HCT116 (cell line): ENCODE results near the gene EGFR. TPM values are rescaled to one million over a fixed set of nuclear protein-coding genes. Genes with fewer than 3 reads are reported as not detected.
A peak's percentile ranks its signal among the peaks of the same experiment; 100 is the strongest.

ENCODE experiments used
- ATAC-seq: fragments of 200-7000 bp; cut with Tn5 transposase; 2 replicates; pipeline ENCODE4 v1.9.1; 2020; ENCODE audit warnings: mild to moderate bottlenecking, moderate library complexity
- BruUV-seq: library from RNA; stranded (reverse); fragments of 400-500 nt; replicated peaks from 2 replicates; lab custom pipeline; 2021; lab: Mats Ljungman, UMichigan
- CTCF ChIA-PET: fragments of 300-600 bp; sonication (Branson Sonifier 250); formaldehyde crosslinking; loops from one replicate; lab custom pipeline; 2021; ENCODE audit warnings: antibody characterized with exemption; lab: Charles Lee
- POLR2A ChIA-PET: fragments of 300-600, 350-600 bp; sonication (Branson Sonifier 250); formaldehyde crosslinking; loops from one replicate; lab custom pipeline; 2021; ENCODE audit warnings: antibody characterized with exemption; lab: Charles Lee
- RAD21 ChIA-PET, 2 experiments: fragments of 300-600 bp; sonication (Branson Sonifier 250); formaldehyde crosslinking; loops; one replicate each; lab custom pipeline; 2023; ENCODE audit warnings: low total read pairs in 2 of 2; ENCODE audit not compliant: uncharacterized antibody in 2 of 2, unreplicated experiment in 2 of 2, low non-redundant PET in 1 of 2; lab: Charles Lee
- DNase-seq: peaks from one replicate; pipeline ENCODE4 v3.0.0-alpha.2; 2010; ENCODE audit warnings: low read depth, low spot score
- H2AFZ ChIP-seq: fragments of 200-600 bp; shearing (Covaris generic), sonication (generic); 2 replicates; pipeline ENCODE4 v1.6.1; 2017; ENCODE audit warnings: low read depth, mixed run types, mixed read lengths, antibody characterized with exemption, low read length; ENCODE audit not compliant: poor library complexity, severe bottlenecking
- H3K27ac ChIP-seq: 2 replicates; pipeline ENCODE4 v1.5.1; 2012; ENCODE audit warnings: low read depth, low read length
- H3K27me3 ChIP-seq: fragments of 200-600 bp; sonication (generic); 2 replicates; pipeline ENCODE4 v1.6.1; 2016; ENCODE audit warnings: mixed run types, low read length, mixed read lengths; ENCODE audit not compliant: insufficient read depth
- H3K36me3 ChIP-seq, 2 experiments: fragments of 200-500 bp in 1 of 2; fragments of 200-600 bp in 1 of 2; sonication (Bioruptor generic) in 1 of 2; sonication (generic) in 1 of 2; 2 replicates each; pipeline versions ENCODE4 v1.5.1 to v1.6.1; 2014 to 2016; ENCODE audit warnings: low read length in 2 of 2, inconsistent platforms in 1 of 2, mixed read lengths in 1 of 2, mixed run types in 1 of 2; ENCODE audit not compliant: insufficient read depth in 2 of 2, control insufficient read depth in 1 of 2
- H3K4me1 ChIP-seq, 2 experiments: fragments of 200-600 bp in 1 of 2; sonication (generic) in 1 of 2; 2 replicates each; pipeline versions ENCODE4 v1.5.1 to v1.6.1; 2012 to 2017; ENCODE audit warnings: low read length in 2 of 2, inconsistent platforms in 1 of 2, mild to moderate bottlenecking in 1 of 2, mixed read lengths in 1 of 2, mixed run types in 1 of 2, moderate library complexity in 1 of 2; ENCODE audit not compliant: insufficient read depth in 2 of 2, control insufficient read depth in 1 of 2
- H3K4me2 ChIP-seq: fragments of 200-600 bp; sonication (generic); 2 replicates; pipeline ENCODE4 v1.6.1; 2017; ENCODE audit warnings: mixed run types, low read length, mixed read lengths
- H3K4me3 ChIP-seq, 2 experiments: fragments of 200-600 bp in 1 of 2; sonication (generic) in 1 of 2; replicated peaks in 1 of 2; 2 replicates each; pipeline ENCODE4 v1.5.1; 2011 to 2016; ENCODE audit warnings: low read length in 2 of 2, control low read depth in 1 of 2, low read depth in 1 of 2, mild to moderate bottlenecking in 1 of 2, mixed read lengths in 1 of 2, mixed run types in 1 of 2
- H3K79me2 ChIP-seq: fragments of 200-600 bp; sonication (generic); 2 replicates; pipeline ENCODE4 v1.6.1; 2017; ENCODE audit warnings: mild to moderate bottlenecking, mixed run types, low read length, moderate library complexity, mixed read lengths; ENCODE audit not compliant: insufficient read depth
- H3K9ac ChIP-seq: fragments of 200-600 bp; sonication (generic); 2 replicates; pipeline ENCODE4 v1.6.1; 2016; ENCODE audit warnings: low read length, mixed read lengths
- H3K9me2 ChIP-seq: fragments of 200-600 bp; sonication (generic), shearing (Covaris generic); 2 replicates; pipeline ENCODE4 v1.6.1; 2017; ENCODE audit warnings: mixed run types, mild to moderate bottlenecking, moderate library complexity; ENCODE audit not compliant: insufficient read depth
- H3K9me3 ChIP-seq, 2 experiments: fragments of 200-500 bp in 1 of 2; fragments of 200-600 bp in 1 of 2; sonication (Bioruptor generic) in 1 of 2; sonication (generic) in 1 of 2; 2 replicates each; pipeline ENCODE4 v1.6.1; 2014 to 2017; ENCODE audit warnings: low read length in 2 of 2, mixed read lengths in 2 of 2, inconsistent platforms in 1 of 2, low read depth in 1 of 2, mild to moderate bottlenecking in 1 of 2, mixed run types in 1 of 2, moderate library complexity in 1 of 2; ENCODE audit not compliant: control insufficient read depth in 1 of 2, insufficient read depth in 1 of 2
- H4K20me1 ChIP-seq: fragments of 200-600 bp; sonication (generic), shearing (Covaris generic); 2 replicates; pipeline ENCODE4 v1.6.1; 2017; ENCODE audit warnings: mixed run types, mild to moderate bottlenecking, moderate library complexity; ENCODE audit not compliant: insufficient read depth
- ATF3 ChIP-seq: IDR thresholded peaks from 2 replicates; pipeline ENCODE4 v1.6.1; 2012
- CBX3 ChIP-seq: IDR thresholded peaks from 2 replicates; pipeline ENCODE4 v1.6.1; 2012; ENCODE audit warnings: low read depth
- CEBPB ChIP-seq: IDR thresholded peaks from 2 replicates; pipeline ENCODE4 v1.6.1; 2012; ENCODE audit warnings: low read depth
- EGR1 ChIP-seq: IDR thresholded peaks from 2 replicates; pipeline ENCODE4 v1.6.1; 2012; ENCODE audit warnings: low read depth
- ELF1 ChIP-seq: IDR thresholded peaks from 2 replicates; pipeline ENCODE4 v1.6.1; 2012; ENCODE audit warnings: low read depth, borderline replicate concordance
- EZH2 ChIP-seq: fragments of 200-600 bp; sonication (generic); IDR thresholded peaks from 2 replicates; pipeline ENCODE4 v1.6.1; 2017; ENCODE audit warnings: antibody characterized with exemption, mixed run types
- EZH2phosphoT487 ChIP-seq: fragments of 200-600 bp; IDR thresholded peaks from 2 replicates; pipeline ENCODE4 v1.6.1; 2018; ENCODE audit warnings: antibody characterized with exemption, borderline replicate concordance
- FOSL1 ChIP-seq: IDR thresholded peaks from 2 replicates; pipeline ENCODE4 v1.6.1; 2012; ENCODE audit warnings: low read depth
- JUND ChIP-seq: IDR thresholded peaks from 2 replicates; pipeline ENCODE4 v1.6.1; 2012
- MAX ChIP-seq: IDR thresholded peaks from 2 replicates; pipeline ENCODE4 v1.6.1; 2012
- POLR2A ChIP-seq: IDR thresholded peaks from 2 replicates; pipeline ENCODE4 v1.7.0; 2011; ENCODE audit warnings: borderline replicate concordance; ENCODE audit not compliant: insufficient read depth, insufficient read length; ENCODE audit errors: extremely low read depth
- POLR2AphosphoS5 ChIP-seq: IDR thresholded peaks from 2 replicates; pipeline ENCODE4 v1.6.1; 2011; ENCODE audit warnings: mild to moderate bottlenecking, low read depth, low read length, moderate library complexity
- RAD21 ChIP-seq: IDR thresholded peaks from 2 replicates; pipeline ENCODE4 v1.6.1; 2012; ENCODE audit warnings: low read depth, mild to moderate bottlenecking
- SIN3A ChIP-seq: IDR thresholded peaks from 2 replicates; pipeline ENCODE4 v1.6.1; 2012; ENCODE audit warnings: low read depth
- SP1 ChIP-seq: IDR thresholded peaks from 2 replicates; pipeline ENCODE4 v1.6.1; 2012; ENCODE audit warnings: low read depth
- SRF ChIP-seq: IDR thresholded peaks from 2 replicates; pipeline ENCODE4 v1.6.1; 2012; ENCODE audit warnings: low read depth
- TCF7L2 ChIP-seq: IDR thresholded peaks from 2 replicates; pipeline ENCODE4 v1.7.0; 2011; ENCODE audit warnings: borderline replicate concordance, inconsistent platforms; ENCODE audit not compliant: insufficient read depth, insufficient read length; ENCODE audit errors: extremely low read depth
- intact Hi-C: fragments of 100-400 bp; cut with micrococcal nuclease; formaldehyde crosslinking; loops from 2 replicates; pipeline ENCODE4 v1.10.0; 2022
- total RNA-seq: library from RNA; stranded (reverse); gene quantifications from one replicate; pipeline ENCODE4 v1.2.1, GENCODE V29; 2021; ENCODE audit not compliant: unreplicated experiment

The EGFR gene
- total RNA-seq, 1 experiment from 2014 or later: 71.5 TPM

GRCh38 chr7:55073976-55074528 is 55.2 kb downstream of the EGFR start:
- TF ChIP-seq CEBPB (peak; percentile 51), EGR1 (no peak), SIN3A (peak; percentile 72), JUND (peak; percentile 72), FOSL1 (peak; percentile 80), SRF (0 out of 2 replicates have a peak, but pooled peaks have one; percentile 2), TCF7L2 (peak; percentile 25), POLR2A (no peak), CBX3 (peak; percentile 99), MAX (peak; percentile 100), SP1 (peak; percentile 86)
- POLR2A ChIA-PET: no interaction called here
- DNase-seq (peak; percentile 95), ATAC-seq (peak; percentile 96)
- CTCF ChIA-PET: no interaction called here
- Histone ChIP-seq H2AFZ (no peak overlapping the region), H3K36me3 (no peaks in the 10 kb centered on the region), H4K20me1 (no peaks in the 10 kb centered on the region), H3K4me3 (peak overlapping the region in 1 of 2 experiments; percentile 32; a peak in 1 of 4 replicates), H3K4me1 (peaks cover 43 to 94% of the 10 kb centered on the region in 2 experiments), H3K79me2 (peaks cover 40% of the 10 kb centered on the region), H3K27me3 (no peaks in the 10 kb centered on the region), H3K27ac (peak overlapping the region; percentile 75), H3K9ac (peak overlapping the region; percentile 64), H3K9me2 (no peaks in the 10 kb centered on the region), H3K9me3 (no peaks in the 10 kb centered on the region), H3K4me2 (peak overlapping the region; percentile 75)
- intact Hi-C loops: loop anchor here (2.0 to 5.0 kb wide), 2 partner anchors 59 to 287 kb away; no protein-coding TSS in a partner anchor
- RAD21 ChIA-PET: no interaction called here
- no TSS peak for BruUV-seq

GRCh38 chr7:55075464-55076021 is 56.7 kb downstream of the EGFR start:
- no TSS peak for BruUV-seq

More at GRCh38 chr7:55075464-55076021, 56.7 kb downstream of the EGFR start:
- TF ChIP-seq ELF1 (no peak), JUND (no peak), POLR2AphosphoS5 (no peak), TCF7L2 (no peak), CBX3 (no peak), FOSL1 (no peak), SP1 (no peak), EZH2phosphoT487 (no peak), EZH2 (no peak), RAD21 (no peak), ATF3 (no peak)
- intact Hi-C loops: loop anchor here (2.0 kb wide), 1 partner anchor 57 kb away; no protein-coding TSS in a partner anchor
- DNase-seq (no peak), ATAC-seq (no peak)
- CTCF ChIA-PET: no interaction called here
- Histone ChIP-seq H3K4me1 (peaks cover 51 to 99% of the 10 kb centered on the region in 2 experiments), H3K9me3 (no peaks in the 10 kb centered on the region), H3K4me2 (no peak overlapping the region), H4K20me1 (no peaks in the 10 kb centered on the region), H3K79me2 (peaks cover 50% of the 10 kb centered on the region), H2AFZ (no peak overlapping the region), H3K4me3 (no peak overlapping the region), H3K9me2 (no peaks in the 10 kb centered on the region), H3K27me3 (no peaks in the 10 kb centered on the region), H3K27ac (no peak overlapping the region), H3K9ac (no peak overlapping the region), H3K36me3 (no peaks in the 10 kb centered on the region)
- POLR2A ChIA-PET: interaction anchor here (0.8 to 1.5 kb wide), 2 partner anchors 10 to 11 kb away, joined by 5 to 8 read pairs; no protein-coding TSS in a partner anchor
- RAD21 ChIA-PET: no interaction called here
